ENCODE results near the gene LYRM4.

GRCh38 chr6:5162355-5162754, 98.4 kb downstream of the LYRM4 start:
- TF ChIP-seq CTCF (optimal IDR thresholded peaks at IDR 0.05 in 1 of 3, IDR thresholded peaks at IDR 0.05 in 1 of 3, conservative IDR thresholded peaks at IDR 0.05 in 1 of 3; ENCODE audit: extremely low read depth in 1 of 3, insufficient read depth in 2 of 3, low read length in 3 of 3) (no peak), EZH2 (IDR thresholded peaks at IDR 0.05; ENCODE audit: low read length) (no peak)
